T-helper 9 cell (primary cell): ENCODE results near the gene CCBE1.
"Not testable (repeated sequence)": the region's sequence is repeated elsewhere in the genome, so short reads cannot be mapped to it uniquely, and the experiment has no call there.

ENCODE experiments used
- DNase-seq: peaks from one replicate; pipeline ENCODE4 v3.0.0-alpha.2; 2020
- total RNA-seq, 2 donors: gene quantifications; one replicate each; lab custom pipeline; 2026; lab: John Stamatoyannopoulos, UW

Gene CCBE1
- total RNA-seq: 0 to 0.07 reads per million in 2 donors

GRCh38 chr18:59697236-59697932 is at the start of gene CCBE1:
TSS of gene CCBE1 (minus strand) at chr18:59697423.
- DNase-seq: peak; percentile 1

- no peak for DNase-seq
Measured at GRCh38 chr18:59744271-59744721, 47.1 kb upstream of the CCBE1 start.

GRCh38 chr18:59743566-59743965 is 46.3 kb upstream of the CCBE1 start:
- no peak for DNase-seq

- no peak for DNase-seq
Measured at GRCh38 chr18:59742325-59743111, 45.3 kb upstream of the CCBE1 start.

- DNase-seq: no peak
Measured at GRCh38 chr18:59740141-59740540, 42.9 kb upstream of the CCBE1 start.

- DNase-seq: no peak
Measured at GRCh38 chr18:59737776-59738300, 40.6 kb upstream of the CCBE1 start.

GRCh38 chr18:59737335-59737734 is 40.1 kb upstream of the CCBE1 start:
- not testable (repeated sequence) for DNase-seq

- DNase-seq: no peak
Measured at GRCh38 chr18:59736061-59736460, 38.8 kb upstream of the CCBE1 start.

GRCh38 chr18:59735269-59735860 is 38.1 kb upstream of the CCBE1 start:
- DNase-seq: no peak

- DNase-seq: no peak
Measured at GRCh38 chr18:59733421-59733820, 36.2 kb upstream of the CCBE1 start.

- DNase-seq: no peak
Measured at GRCh38 chr18:59730896-59731295, 33.7 kb upstream of the CCBE1 start.

- DNase-seq: no peak
Measured at GRCh38 chr18:59729781-59730180, 32.6 kb upstream of the CCBE1 start.

- DNase-seq: no peak
Measured at GRCh38 chr18:59728816-59729215, 31.6 kb upstream of the CCBE1 start.

- DNase-seq: no peak
Measured at GRCh38 chr18:59725142-59725541, 27.9 kb upstream of the CCBE1 start.

GRCh38 chr18:59724103-59724502 is 26.9 kb upstream of the CCBE1 start:
- DNase-seq: no peak

- DNase-seq: no peak
Measured at GRCh38 chr18:59721931-59722330, 24.7 kb upstream of the CCBE1 start.

GRCh38 chr18:59721211-59721610 is 24.0 kb upstream of the CCBE1 start:
- DNase-seq: no peak

- no peak for DNase-seq
Measured at GRCh38 chr18:59719544-59720181, 22.4 kb upstream of the CCBE1 start.

- DNase-seq: no peak
Measured at GRCh38 chr18:59718464-59719157, 21.4 kb upstream of the CCBE1 start.

- DNase-seq: no peak
Measured at GRCh38 chr18:59718108-59718463, 20.9 kb upstream of the CCBE1 start.

- no peak for DNase-seq
Measured at GRCh38 chr18:59717291-59717690, 20.1 kb upstream of the CCBE1 start.

GRCh38 chr18:59715966-59716369 is 18.7 kb upstream of the CCBE1 start:
- DNase-seq: no peak
